ENCODE measurements around the gene MLLT3.

- TF ChIP-seq CTCF (IDR thresholded peaks at IDR 0.05; ENCODE audit: low read depth, low read length) (no peak), EZH2phosphoT487 (IDR thresholded peaks at IDR 0.05; ENCODE audit: low read depth) (no peak)
Measured at GRCh38 chr9:20659474-20659967, 37.2 kb upstream of the MLLT3 start.

Data from OCI-LY3 (cell line).